SK-N-MC (cell line): ENCODE data around the gene CALN1.
"Not testable (repeated sequence)": the region's sequence is repeated elsewhere in the genome, so short reads cannot be mapped to it uniquely, and the experiment has no call there.

Experiments used
- DNase-seq: peaks from one replicate; pipeline ENCODE4 v3.0.0-alpha.2; 2011; ENCODE audit warnings: low read depth, low spot score
- H3K27ac ChIP-seq: fragments of 200-600 bp; sonication (generic); 2 replicates; pipeline ENCODE4 v1.5.1; 2016; ENCODE audit warnings: mixed run types
- H3K36me3 ChIP-seq: fragments of 200-600 bp; sonication (generic); 2 replicates; pipeline ENCODE4 v1.6.1; 2017; ENCODE audit warnings: antibody characterized with exemption, low read length, mixed read lengths; ENCODE audit not compliant: insufficient read depth
- H3K4me3 ChIP-seq: fragments of 200-600 bp; sonication (generic); 2 replicates; pipeline ENCODE4 v1.5.1; 2016
- H3K9ac ChIP-seq: fragments of 200-600 bp; sonication (generic); 2 replicates; pipeline ENCODE4 v1.8.0; 2017; ENCODE audit warnings: mixed run types, mixed read lengths; ENCODE audit not compliant: insufficient read length
- H3K9me3 ChIP-seq: fragments of 200-600 bp; sonication (generic); 2 replicates; pipeline ENCODE4 v1.6.1; 2017; ENCODE audit warnings: low read depth, mild to moderate bottlenecking, antibody characterized with exemption, low read length, moderate library complexity, mixed read lengths
- EZH2 ChIP-seq: fragments of 200-600 bp; sonication (generic); IDR thresholded peaks from one replicate; pipeline ENCODE4 v1.6.1; 2017; ENCODE audit warnings: antibody characterized with exemption
- FOXP2 ChIP-seq: optimal IDR thresholded peaks from 2 replicates; pipeline ENCODE3; 2011; ENCODE audit warnings: mild to moderate bottlenecking, moderate library complexity; ENCODE audit not compliant: insufficient read depth; ENCODE audit errors: extremely low read length, control extremely low read depth
- POLR2AphosphoS5 ChIP-seq: IDR thresholded peaks from 2 replicates; pipeline ENCODE4 v1.6.1; 2012; ENCODE audit warnings: mild to moderate bottlenecking, low read depth, low read length, borderline replicate concordance

The CALN1 gene

DNA sequence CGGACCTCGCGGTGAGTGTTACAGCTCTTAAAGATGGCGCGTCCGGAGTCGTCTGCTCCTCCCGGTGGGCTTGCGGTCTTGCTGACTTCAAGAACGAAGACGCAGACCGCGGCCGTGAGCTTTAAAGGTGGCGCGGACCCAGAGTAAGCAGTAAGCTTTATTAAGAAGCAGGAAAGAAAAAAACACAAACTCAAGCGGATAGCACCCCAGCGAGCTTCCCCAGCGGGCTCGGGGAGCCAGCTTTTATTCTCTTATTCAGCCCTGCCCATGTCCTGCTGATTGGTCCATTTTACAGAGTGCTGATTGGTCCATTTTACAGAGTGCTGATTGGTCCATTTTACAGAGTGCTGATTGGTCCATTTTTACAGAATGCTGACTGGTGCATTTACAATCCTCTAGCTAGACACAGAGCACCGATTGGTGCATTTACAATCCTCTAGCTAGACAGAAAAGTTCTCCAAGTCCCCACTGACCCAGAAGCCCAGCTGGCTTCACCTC lies at the start of gene CALN1:
Gene CALN1, minus strand, starts transcription at position 218 of the 498 bp plus-strand sequence.
- H3K9ac ChIP-seq, H3K9me3 ChIP-seq, H3K36me3 ChIP-seq, H3K27ac ChIP-seq, DNase-seq, H3K4me3 ChIP-seq: not testable (repeated sequence)

DNA sequence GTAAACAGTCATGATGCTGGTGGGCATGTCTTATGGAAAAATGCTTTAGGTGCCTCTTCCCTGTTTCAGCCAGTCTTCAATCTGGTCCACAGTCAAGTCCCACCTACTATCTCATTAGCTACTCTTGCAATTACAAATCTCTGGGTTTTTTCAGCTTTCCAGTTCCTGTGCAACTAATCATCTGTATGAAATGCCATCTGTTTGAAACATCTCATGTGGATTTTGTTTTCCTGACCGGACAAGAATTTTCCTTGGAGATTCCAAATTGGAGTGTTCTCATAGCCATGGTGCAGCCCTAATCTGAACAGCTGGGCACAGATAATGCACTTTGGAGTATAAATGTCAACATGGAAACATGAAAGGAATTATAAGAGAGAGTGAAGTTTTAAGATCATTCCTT lies 41.3 kb upstream of the CALN1 start:
- Histone ChIP-seq H3K4me3 (no peak overlapping the region), H3K27ac (no peak overlapping the region), H3K9me3 (no peaks in the 10 kb centered on the region), H3K9ac (no peak overlapping the region), H3K36me3 (no peaks in the 10 kb centered on the region)
- no peak for DNase-seq
- TF ChIP-seq EZH2 (no peak), POLR2AphosphoS5 (no peak), FOXP2 (no peak)

DNA sequence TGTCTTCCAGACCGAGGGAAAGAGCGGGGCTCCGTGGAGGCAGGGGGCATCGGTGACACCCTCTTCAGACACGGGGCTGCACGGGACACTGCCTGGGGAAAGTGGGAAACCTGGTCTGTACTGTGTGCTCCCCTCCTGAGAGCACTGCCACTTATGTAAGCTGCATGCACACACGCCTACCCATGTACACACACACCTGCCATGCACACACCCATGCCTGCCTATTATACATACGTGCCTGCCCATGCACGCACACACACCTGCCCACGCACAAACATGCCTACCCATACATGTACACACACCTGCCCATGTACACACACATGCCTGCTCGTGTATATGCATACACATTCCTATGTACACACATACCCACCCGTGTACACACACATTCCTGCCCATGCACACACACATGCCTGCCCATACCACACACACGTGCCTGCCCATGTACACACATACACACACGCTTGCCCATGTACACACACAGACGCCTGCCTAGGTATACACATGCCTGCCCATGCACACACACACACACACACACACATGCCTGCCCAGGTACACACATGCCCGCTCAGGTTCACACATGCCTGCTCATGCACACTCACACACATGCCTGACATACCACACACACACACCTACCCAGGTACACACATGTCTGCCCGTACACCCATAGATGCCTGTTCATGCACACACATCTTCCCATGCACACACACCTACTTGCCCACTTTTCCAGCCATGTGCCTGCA lies 35.5 kb upstream of the CALN1 start:
- DNase-seq = no peak
- Histone ChIP-seq H3K9ac (no peak overlapping the region), H3K36me3 (no peaks in the 10 kb centered on the region), H3K4me3 (no peak overlapping the region), H3K9me3 (no peaks in the 10 kb centered on the region), H3K27ac (no peak overlapping the region)
- TF ChIP-seq POLR2AphosphoS5 (no peak), FOXP2 (no peak), EZH2 (no peak)

DNA sequence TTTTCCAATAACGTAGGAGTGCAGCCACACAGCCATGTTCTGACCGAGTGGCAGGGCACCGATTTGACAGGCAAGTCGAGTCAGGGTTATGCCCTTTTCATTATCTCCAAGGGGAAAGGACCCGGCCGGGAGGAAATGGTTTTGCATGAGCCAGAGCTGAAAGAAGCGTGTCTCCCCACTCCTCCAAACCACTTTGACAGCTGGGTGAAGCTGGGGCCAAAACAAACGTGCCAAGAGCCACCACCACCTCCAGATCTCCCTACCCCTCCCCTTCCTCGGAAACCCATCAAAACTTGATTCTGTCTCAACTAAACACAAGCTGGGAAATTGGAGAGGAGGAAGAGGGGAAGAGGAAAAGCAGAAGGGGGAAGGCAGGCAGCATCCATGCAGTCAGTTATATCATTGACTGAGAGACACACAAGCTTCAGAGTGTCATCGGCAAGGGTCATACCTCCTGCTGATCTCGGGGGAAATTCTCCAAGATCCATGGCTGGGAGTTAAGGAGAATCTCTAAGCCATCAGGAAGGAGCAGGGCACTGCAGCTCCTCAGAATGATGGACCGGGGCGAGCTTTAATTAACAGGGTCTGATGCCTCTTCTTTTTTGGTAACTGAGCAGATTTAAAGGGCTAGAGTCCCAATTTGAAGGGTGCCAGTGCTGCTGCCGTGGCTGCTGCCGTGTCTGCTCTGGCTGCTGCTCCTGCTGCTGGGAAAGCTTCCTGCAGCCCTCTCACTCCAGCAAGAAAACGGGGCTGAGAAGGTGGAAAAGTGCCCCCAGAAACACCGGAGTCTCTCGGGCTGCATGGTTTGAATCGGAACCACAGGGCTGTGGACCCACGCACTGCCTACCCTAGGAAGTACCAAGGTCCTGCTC lies 34.7 kb upstream of the CALN1 start:
- Histone ChIP-seq H3K27ac (no peak overlapping the region), H3K36me3 (no peaks in the 10 kb centered on the region), H3K9me3 (no peaks in the 10 kb centered on the region), H3K9ac (no peak overlapping the region), H3K4me3 (no peak overlapping the region)
- no peak for DNase-seq
- TF ChIP-seq FOXP2 (no peak), EZH2 (no peak), POLR2AphosphoS5 (no peak)

DNA sequence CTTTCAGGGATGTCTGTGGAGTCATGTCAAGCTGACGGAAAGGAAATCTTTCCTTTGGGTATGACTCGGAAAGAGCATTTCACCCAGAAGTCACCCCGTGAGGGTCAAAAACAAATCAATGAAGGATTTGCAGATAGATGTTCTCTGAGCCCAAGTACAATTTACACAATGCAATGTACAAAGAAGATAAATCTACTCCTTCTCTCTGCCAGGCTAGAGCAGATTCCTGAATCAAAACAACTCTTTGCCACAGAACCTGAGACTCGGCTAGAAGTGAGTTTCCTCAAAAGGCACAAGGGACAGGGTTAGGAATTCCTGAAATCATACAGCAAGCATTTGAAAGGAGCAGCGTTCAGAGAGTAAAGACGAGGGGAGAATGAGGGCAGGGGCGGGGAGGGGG lies 34.0 kb upstream of the CALN1 start:
- H3K9me3 ChIP-seq = no peaks in the 10 kb centered on the region
- TF ChIP-seq FOXP2 (no peak), POLR2AphosphoS5 (no peak), EZH2 (no peak)
- H3K4me3 ChIP-seq = no peak overlapping the region
- no peak overlapping the region for H3K9ac ChIP-seq
- H3K27ac ChIP-seq = no peak overlapping the region
- no peaks in the 10 kb centered on the region for H3K36me3 ChIP-seq
- DNase-seq = no peak

DNA sequence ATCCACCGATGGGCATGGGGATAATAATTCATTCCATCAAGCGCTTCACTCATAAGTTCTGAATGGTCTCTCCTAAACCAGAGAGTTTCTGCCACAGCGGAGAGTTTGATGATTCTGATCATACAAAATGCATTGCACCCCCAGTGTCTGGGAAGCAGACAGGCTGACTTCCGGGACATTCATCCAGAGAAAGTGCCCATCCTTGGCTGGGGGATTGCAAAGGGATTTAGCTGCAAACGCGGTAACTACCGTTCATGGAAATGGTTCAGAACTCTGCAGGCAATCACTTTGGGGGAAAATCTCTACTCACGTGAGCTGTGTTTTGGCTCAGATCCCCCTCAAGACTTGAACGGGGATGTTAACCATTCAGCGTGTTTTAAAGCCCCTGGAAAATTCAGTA lies 33.4 kb upstream of the CALN1 start:
- H3K9me3 ChIP-seq = no peaks in the 10 kb centered on the region
- TF ChIP-seq FOXP2 = no peak
- TF ChIP-seq POLR2AphosphoS5 = no peak
- no peak for TF ChIP-seq EZH2
- H3K9ac ChIP-seq = no peak overlapping the region
- no peaks in the 10 kb centered on the region for H3K36me3 ChIP-seq
- H3K4me3 ChIP-seq = no peak overlapping the region
- DNase-seq = no peak
- H3K27ac ChIP-seq = no peak overlapping the region

DNA sequence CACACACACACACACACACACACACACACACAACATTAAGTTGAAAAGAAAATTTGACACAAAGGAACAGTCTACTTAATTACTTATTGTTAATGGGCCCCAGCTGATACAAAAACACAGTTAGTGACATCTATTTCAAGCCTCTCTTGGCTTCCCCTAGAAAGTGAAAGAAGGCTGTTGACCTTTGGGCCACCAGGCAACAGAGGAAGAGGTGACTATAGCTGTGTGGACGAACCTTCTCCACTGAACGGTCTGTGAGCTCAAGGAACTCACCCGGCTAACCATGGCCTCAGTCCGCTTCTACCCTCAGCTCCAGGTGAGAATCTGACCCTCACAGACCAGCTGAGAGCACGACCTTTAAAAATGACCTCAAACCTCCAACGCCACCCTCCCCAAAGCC lies 32.9 kb upstream of the CALN1 start:
- H3K9ac ChIP-seq = no peak overlapping the region
- no peaks in the 10 kb centered on the region for H3K36me3 ChIP-seq
- H3K27ac ChIP-seq = no peak overlapping the region
- no peak for TF ChIP-seq POLR2AphosphoS5
- no peak for TF ChIP-seq EZH2
- TF ChIP-seq FOXP2 = no peak
- no peak overlapping the region for H3K4me3 ChIP-seq
- no peak for DNase-seq
- no peaks in the 10 kb centered on the region for H3K9me3 ChIP-seq

DNA sequence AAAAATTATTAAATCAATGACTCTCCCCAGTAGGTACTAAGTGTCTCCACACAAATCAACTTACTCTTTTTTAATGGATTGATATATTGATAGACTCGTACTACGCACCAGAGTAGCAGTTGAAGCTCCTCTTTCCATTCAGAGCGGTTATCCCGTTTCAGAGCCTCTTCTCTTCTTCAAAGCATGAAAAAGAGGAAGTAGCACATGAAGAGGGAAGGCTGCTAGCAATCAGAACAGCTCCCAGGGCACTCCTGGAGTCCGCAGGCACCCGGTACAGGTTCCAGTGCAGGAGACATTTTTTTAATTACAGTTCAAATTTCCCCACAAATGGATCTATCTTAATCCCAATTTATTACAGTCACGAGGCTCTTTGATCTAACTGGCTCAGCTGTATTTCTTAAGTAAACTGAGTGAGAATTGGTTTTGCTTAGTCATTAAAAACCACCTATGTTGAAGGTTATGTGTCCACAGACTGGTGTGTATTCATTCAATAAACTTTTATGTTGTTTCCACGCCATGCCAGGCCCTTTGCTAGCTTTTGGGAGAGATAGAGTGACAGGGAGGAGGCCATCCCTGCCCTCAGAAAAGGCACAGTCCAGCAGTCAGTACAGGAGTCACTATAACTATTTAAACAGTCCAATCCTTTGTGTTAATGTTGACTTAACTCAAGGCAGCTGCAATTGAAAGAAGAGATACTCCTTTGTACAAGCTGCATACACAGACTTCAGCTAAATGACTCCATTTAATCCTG lies 32.1 kb upstream of the CALN1 start:
- no peaks in the 10 kb centered on the region for H3K9me3 ChIP-seq
- no peak for TF ChIP-seq EZH2
- no peak for TF ChIP-seq POLR2AphosphoS5
- TF ChIP-seq FOXP2 = no peak
- no peak overlapping the region for H3K4me3 ChIP-seq
- no peak for DNase-seq
- H3K9ac ChIP-seq = no peak overlapping the region
- H3K27ac ChIP-seq = no peak overlapping the region
- H3K36me3 ChIP-seq = no peaks in the 10 kb centered on the region
